ENCODE results near the gene STK10. TPM values are rescaled to one million over a fixed set of nuclear protein-coding genes. Genes with fewer than 3 reads are reported as not detected.
A peak's percentile ranks its signal among the peaks of the same experiment; 100 is the strongest.
"Not testable (repeated sequence)": the region's sequence is repeated elsewhere in the genome, so short reads cannot be mapped to it uniquely, and the experiment has no call there.

STK10 gene
- total and polyA plus RNA-seq, 5 donors, result 6.1 to 15.7 (median 11.0) TPM

DNA sequence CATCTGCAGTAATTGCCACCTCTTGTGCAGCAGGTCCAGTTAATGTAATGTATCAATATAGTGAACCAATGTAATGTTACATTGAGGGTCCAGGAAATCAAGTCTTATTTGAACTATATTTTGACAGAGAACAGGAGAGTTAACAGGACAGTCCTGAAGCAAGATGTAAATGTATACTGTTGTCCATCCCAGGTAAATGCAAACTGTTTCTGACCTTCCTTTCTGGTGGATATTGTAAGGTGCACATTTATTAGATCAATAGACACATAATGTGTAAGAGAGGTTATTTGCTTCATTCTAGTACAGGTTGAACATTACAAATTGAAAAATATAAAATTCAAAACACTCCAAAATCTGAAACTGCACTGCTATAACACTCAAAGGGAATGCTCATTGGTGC is 158.1 kb downstream of the STK10 start:
- Histone ChIP-seq H3K27me3 (ENCODE audit: control insufficient read depth, insufficient read depth) (no peaks in the 10 kb centered on the region), H3K4me3 (ENCODE audit: low read length) (no peak overlapping the region), H3K4me1 (ENCODE audit: control insufficient read depth, insufficient read depth, low read length) (no peaks in the 10 kb centered on the region), H3K27ac (ENCODE audit: low read length) (no peak overlapping the region), H3K9me3 (ENCODE audit: control insufficient read depth, low read length) (no peaks in the 10 kb centered on the region)
- ATAC-seq (no peak), DNase-seq (no peak)
- intact Hi-C loops (cut with DNase I), result no loop called here

DNA sequence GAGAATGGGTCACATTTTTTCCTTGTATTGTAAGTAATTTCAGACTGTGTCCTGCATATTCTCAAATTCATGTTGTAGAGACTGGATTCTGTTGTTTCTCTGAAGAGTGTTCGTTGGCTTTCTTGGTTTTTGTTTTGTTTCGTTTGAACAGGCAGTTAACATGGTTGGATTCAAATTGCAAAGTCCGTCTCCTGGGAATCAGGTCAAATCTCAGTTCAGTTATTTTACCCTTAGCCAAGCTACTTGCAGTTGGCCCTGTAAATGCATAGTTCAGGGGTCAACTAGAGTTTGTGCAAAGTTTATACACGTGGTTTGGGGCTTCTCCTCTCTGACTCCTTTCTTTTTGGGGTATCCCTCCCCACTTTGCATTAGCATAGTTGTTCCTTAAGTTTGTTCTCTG is 159.9 kb downstream of the STK10 start:
- Histone ChIP-seq H3K27me3 (ENCODE audit: control insufficient read depth, insufficient read depth) (no peaks in the 10 kb centered on the region), H3K9me3 (ENCODE audit: control insufficient read depth, low read length) (no peaks in the 10 kb centered on the region), H3K4me1 (ENCODE audit: control insufficient read depth, insufficient read depth, low read length) (no peaks in the 10 kb centered on the region), H3K4me3 (ENCODE audit: low read length) (no peak overlapping the region), H3K27ac (ENCODE audit: low read length) (no peak overlapping the region)
- no peak for DNase-seq
- intact Hi-C loops (cut with DNase I), result no loop called here
- ATAC-seq, result no peak
- WGBS, result 61% methylated on average over 4 of the region's 4 CpGs

DNA sequence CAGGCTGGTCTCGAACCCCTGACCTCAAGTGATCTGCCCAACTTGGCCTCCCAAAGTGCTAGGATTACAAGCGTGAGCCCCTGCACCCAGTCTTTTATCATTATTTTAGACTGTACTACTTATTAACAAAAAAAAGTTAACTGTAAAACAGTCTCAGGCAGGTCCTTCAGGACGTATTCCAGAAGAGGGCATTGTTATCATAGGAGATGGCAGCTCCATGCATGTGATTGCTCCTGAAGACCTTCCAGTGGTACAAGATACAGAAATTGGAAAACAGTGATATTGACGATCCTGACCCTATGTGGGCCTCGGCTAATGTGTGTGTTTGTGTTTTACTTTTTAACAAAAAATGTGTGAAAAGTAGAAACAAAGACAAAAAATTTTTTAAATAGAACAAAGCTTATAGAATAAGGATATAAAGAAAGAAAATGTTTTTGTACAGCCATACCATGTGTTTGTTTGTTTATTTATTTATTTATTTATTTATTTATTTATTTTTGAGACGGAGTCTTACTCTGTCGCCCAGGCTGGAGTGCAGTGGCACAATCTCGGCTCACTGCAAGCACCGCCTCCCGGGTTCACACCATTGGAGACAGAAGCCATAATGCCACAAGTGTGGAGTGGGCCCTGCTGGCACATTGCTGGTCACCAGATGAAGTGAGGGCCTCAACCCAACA is 167.8 kb downstream of the STK10 start:
- H3K4me1 ChIP-seq (ENCODE audit: control insufficient read depth, insufficient read depth, low read length); H3K27me3 ChIP-seq (ENCODE audit: control insufficient read depth, insufficient read depth); H3K4me3 ChIP-seq (ENCODE audit: low read length); ATAC-seq; DNase-seq; H3K9me3 ChIP-seq (ENCODE audit: control insufficient read depth, low read length); H3K27ac ChIP-seq (ENCODE audit: low read length); intact Hi-C loops (cut with DNase I): not testable (repeated sequence)
- 82% methylated on average over 10 of the region's 10 CpGs for WGBS

DNA sequence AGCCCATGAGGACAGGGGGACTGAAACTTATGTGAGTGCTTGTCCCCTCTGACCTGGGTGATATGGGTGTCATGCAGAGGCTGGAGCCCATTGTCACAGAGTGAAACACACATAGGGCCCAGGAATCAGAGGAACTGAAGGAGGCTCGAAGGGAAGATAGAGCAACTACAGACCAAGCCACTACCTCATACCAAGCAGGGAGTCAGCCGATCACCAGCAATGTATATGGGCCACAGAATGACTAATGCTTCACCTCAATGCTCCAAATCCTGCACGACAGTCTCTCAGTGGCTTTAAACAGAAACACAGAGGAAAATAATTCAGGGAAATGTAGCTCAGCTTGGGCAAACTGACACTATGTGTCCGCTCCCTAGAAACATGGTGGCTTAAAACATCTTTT is 172.7 kb downstream of the STK10 start:
- no peak overlapping the region for H3K4me3 ChIP-seq (ENCODE audit: low read length)
- H3K9me3 ChIP-seq (ENCODE audit: control insufficient read depth, low read length), result no peaks in the 10 kb centered on the region
- H3K4me1 ChIP-seq (ENCODE audit: control insufficient read depth, insufficient read depth, low read length), result no peaks in the 10 kb centered on the region
- WGBS, result 89% methylated on average over 4 of the region's 4 CpGs
- ATAC-seq, result no peak
- no peaks in the 10 kb centered on the region for H3K27me3 ChIP-seq (ENCODE audit: control insufficient read depth, insufficient read depth)
- no peak overlapping the region for H3K27ac ChIP-seq (ENCODE audit: low read length)
- intact Hi-C loops (cut with DNase I), result no loop called here
- DNase-seq, result no peak

DNA sequence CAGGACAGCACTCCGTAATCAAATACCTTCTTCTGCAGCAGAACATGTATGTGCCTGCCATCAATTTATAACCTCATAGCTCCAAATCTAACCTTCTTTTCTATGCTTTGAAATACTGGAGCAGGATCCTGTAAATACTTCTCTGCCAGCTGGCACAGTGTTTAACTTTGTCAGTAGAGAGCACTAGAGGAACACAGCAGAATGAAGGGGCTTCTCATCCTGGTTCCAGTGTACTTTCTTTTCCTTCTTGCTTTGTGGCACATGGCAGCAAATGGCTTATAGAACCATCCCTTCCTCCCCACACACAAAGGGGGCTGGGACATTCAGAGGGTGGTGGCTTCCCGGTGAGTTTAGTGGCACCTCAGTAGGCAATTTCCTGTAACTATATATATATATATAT is 177.7 kb downstream of the STK10 start:
- DNase-seq, result no peak
- ATAC-seq, result no peak
- no peak overlapping the region for H3K27ac ChIP-seq (ENCODE audit: low read length)
- intact Hi-C loops (cut with DNase I), result no loop called here
- no peaks in the 10 kb centered on the region for H3K27me3 ChIP-seq (ENCODE audit: control insufficient read depth, insufficient read depth)
- no peak overlapping the region for H3K4me3 ChIP-seq (ENCODE audit: low read length)
- peaks cover 3% of the 10 kb centered on the region for H3K4me1 ChIP-seq (ENCODE audit: control insufficient read depth, insufficient read depth, low read length)
- 52% methylated on average over 2 of the region's 2 CpGs for WGBS
- H3K9me3 ChIP-seq (ENCODE audit: control insufficient read depth, low read length), result no peaks in the 10 kb centered on the region

DNA sequence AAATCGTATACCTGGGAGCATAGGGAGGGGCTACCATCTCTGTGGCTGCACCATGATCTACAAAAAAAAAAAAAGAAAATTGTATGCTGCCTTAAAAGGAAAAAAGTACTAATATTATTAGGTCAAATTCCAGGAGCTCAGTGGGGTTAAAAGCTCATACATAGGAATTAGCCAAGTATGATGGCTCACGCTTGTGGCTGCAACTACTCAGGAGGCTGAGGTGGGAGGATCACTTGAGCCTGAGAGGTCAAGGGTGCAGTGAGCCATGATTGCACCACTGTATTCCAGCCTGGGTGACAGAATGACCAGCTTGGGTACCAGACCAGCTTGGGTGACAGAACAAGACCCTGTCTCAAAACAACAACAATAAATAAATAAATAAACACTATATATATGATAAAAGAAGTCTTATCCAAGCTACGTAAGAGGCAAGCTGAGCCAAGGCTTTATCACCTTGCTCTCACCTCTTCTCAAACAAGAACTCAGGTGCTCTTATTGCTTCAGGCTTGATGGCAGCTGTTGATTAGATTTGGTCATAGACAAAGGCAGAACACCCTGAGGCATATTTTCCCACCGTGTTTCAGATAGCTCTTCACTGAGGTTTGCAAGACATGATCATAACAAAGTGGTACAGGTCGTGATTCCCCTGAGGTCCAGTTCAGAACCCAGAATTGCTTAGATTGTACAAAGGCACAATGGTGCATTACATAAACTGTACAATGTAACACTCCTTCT is 178.3 kb downstream of the STK10 start:
- Histone ChIP-seq H3K9me3 (ENCODE audit: control insufficient read depth, low read length) (no peaks in the 10 kb centered on the region), H3K27ac (ENCODE audit: low read length) (no peak overlapping the region), H3K4me1 (ENCODE audit: control insufficient read depth, insufficient read depth, low read length) (peaks cover 3% of the 10 kb centered on the region), H3K27me3 (ENCODE audit: control insufficient read depth, insufficient read depth) (no peaks in the 10 kb centered on the region), H3K4me3 (ENCODE audit: low read length) (no peak overlapping the region)
- 71% methylated on average over 5 of the region's 5 CpGs for WGBS
- DNase-seq (no peak), ATAC-seq (no peak)
- intact Hi-C loops (cut with DNase I), result loop anchor here in 3 of 4 donors (10.0 kb wide), 2 partner anchors 85 to 95 kb away; no protein-coding TSS in a partner anchor

DNA sequence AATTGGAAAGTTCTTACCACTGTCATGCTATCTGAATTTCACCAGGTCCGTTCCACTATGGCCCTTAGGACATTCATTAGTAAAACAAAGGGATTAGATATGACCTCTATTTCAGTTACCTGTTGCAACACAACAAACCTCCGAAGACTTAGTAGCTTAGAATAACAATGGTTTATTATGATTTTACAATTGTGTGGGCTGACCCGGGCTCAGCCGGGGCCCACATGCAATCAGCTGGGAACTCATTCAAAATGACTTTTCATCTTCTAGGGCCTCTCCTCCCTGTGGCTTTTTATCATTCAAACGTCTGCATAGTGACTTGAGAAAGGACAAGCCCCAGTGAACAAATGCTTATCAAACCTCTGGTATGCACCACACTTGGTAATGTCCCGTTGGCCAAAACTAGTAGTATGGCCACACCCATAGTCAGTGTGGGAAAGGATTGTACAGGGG is 179.3 kb downstream of the STK10 start:
- WGBS, result 39% methylated on average over 6 of the region's 6 CpGs
- no peak overlapping the region for H3K4me3 ChIP-seq (ENCODE audit: low read length)

DNA sequence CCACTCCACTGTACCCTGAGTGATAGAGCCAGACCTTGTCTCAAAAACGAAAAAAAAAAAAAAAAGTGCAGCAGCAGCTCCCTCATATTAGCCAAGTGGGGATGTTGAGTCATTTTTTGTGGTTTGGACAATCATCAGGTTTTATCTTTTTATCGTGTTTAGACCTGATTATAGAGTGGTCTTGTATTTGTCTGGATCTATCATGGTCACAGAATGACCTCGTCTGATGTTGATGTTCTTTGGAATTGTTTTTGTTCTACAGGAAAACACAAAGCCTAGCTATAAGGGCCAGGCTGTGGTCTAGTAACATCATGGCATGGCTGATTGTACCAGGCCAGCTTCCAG is 179.9 kb downstream of the STK10 start:
- Histone ChIP-seq H3K9me3 (ENCODE audit: control insufficient read depth, low read length) (no peaks in the 10 kb centered on the region), H3K27me3 (ENCODE audit: control insufficient read depth, insufficient read depth) (no peaks in the 10 kb centered on the region), H3K4me1 (ENCODE audit: control insufficient read depth, insufficient read depth, low read length) (peaks cover 3% of the 10 kb centered on the region), H3K4me3 (ENCODE audit: low read length) (no peak overlapping the region), H3K27ac (ENCODE audit: low read length) (no peak overlapping the region)
- DNase-seq (no peak), ATAC-seq (no peak)
- intact Hi-C loops (cut with DNase I), result loop anchor here in 3 of 4 donors (10.0 kb wide), 2 partner anchors 83 to 93 kb away; no protein-coding TSS in a partner anchor
- 41% methylated on average over 3 of the region's 3 CpGs for WGBS

More for the DNA sequence above, 179.3 kb downstream of the STK10 start:
- DNase-seq (no peak), ATAC-seq (no peak)
- peaks cover 3% of the 10 kb centered on the region for H3K4me1 ChIP-seq (ENCODE audit: control insufficient read depth, insufficient read depth, low read length)
- intact Hi-C loops (cut with DNase I), result loop anchor here in 3 of 4 donors (10.0 kb wide), 2 partner anchors 84 to 94 kb away; no protein-coding TSS in a partner anchor
- H3K27me3 ChIP-seq (ENCODE audit: control insufficient read depth, insufficient read depth), result no peaks in the 10 kb centered on the region
- no peaks in the 10 kb centered on the region for H3K9me3 ChIP-seq (ENCODE audit: control insufficient read depth, low read length)
- no peak overlapping the region for H3K27ac ChIP-seq (ENCODE audit: low read length)

DNA sequence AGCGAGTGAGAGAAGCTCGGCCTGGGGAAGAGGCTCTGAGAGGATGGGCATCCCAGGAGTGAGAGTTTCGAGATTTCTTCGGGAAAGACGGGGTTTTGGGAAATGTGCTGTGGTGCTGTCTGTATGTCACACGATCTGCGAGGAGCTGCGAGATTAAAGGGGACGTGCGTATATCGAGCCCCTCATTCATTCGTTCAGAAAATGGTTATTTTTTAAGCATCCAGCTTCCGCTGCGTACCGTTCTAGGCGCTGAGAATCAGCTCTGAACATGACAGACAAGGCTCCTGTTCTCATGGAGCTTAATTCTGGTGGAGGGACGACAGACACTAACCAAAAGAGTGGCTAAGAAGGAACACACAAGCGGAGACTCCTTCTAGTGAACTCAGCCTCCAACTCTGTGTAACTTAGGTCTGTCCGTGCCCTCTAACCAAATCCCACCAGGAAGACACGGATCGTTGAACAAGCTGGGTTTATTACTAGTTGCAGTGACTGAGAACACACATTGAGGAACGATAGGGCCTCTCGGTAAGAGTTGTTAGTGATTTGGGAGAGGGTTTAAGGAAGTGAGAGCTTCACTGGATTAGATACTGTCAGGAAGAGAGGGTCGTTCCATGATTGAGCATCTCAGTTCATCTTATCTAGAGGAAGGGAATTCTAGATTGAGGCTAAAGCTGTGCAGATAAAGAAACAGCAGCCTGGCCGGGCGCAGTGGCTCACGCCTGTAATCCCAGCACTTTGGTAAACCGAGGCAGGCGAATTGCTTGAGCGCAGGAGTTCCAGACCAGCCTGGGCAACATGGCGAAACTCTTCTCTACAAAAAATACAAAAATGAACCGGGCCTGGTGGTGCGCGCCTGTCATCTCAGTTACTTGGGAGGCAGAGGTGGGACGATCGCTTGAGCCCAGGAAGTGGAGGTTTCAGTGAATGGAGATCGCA is 180.6 kb downstream of the STK10 start:
- Histone ChIP-seq H3K27me3 (ENCODE audit: control insufficient read depth, insufficient read depth) (no peaks in the 10 kb centered on the region), H3K4me3 (ENCODE audit: low read length) (peak overlapping the region; percentile 67), H3K27ac (ENCODE audit: low read length) (peak overlapping the region; percentile 96), H3K4me1 (ENCODE audit: control insufficient read depth, insufficient read depth, low read length) (peaks cover 3% of the 10 kb centered on the region), H3K9me3 (ENCODE audit: control insufficient read depth, low read length) (no peaks in the 10 kb centered on the region)
- no peak for DNase-seq
- 24% methylated on average over 37 of the region's 37 CpGs for WGBS
- ATAC-seq, result no peak
- intact Hi-C loops (cut with DNase I), result loop anchor here in 3 of 4 donors (10.0 kb wide), 2 partner anchors 83 to 93 kb away; no protein-coding TSS in a partner anchor

DNA sequence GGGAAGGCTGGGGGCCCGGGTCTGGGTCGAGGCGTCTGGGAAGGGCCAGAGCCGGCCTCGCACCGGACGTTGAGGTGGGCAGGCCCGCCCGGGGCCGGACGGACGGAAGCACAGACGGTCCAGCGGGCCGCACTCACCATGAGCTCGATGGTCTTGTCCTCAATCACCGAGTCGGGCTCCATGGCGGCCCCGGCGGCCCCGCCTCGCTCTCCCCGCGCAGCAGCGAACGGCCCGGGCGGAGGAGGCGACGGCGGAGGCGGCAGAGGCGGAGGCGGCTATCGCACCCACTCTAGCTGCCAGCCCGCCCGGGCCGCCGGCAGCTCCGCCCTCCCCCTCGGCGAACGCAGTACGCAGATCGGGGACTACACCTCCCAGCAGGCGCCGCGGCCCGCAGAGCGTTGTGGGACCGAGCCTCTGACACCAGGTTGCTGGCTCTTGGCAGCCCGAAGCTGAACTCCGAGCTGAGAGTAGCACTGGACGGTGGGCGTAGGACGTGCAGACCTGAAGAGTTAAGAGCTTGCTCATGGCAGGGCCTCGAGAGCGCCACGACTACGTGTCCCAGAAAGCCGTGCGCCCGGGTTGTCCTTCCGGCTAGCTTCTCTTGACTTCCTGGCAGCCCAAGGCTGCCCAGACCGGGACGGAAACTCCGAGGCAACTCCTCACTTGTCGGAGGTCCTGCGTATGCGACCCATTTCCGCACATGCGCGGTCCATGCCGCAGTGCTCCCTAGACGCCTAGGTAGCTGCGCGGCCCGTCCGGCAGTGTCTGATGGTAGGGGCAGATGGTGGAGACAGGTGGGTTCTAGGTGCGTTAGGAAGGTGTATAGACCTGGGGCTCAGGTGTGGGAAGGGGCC is 181.5 kb downstream of the STK10 start, which contains the start of gene FBXW11:
Gene FBXW11, minus strand, starts transcription at position 318 of the 854 bp plus-strand sequence. Its CDS starts 136 bp downstream, at position 182.
- H3K4me3 ChIP-seq (ENCODE audit: low read length), result peak within 1 kb of the TSS; percentile 67
- peak within 1 kb of the TSS; percentile 96 for H3K27ac ChIP-seq (ENCODE audit: low read length)
- intact Hi-C loops (cut with DNase I), result loop anchor here in 3 of 4 donors (10.0 kb wide), 2 partner anchors 82 to 92 kb away; no protein-coding TSS in a partner anchor
- H3K9me3 ChIP-seq (ENCODE audit: control insufficient read depth, low read length), result no peaks in the 10 kb centered on the region
- peak; percentile 98 to 99 (median 98) for DNase-seq
- no peaks in the 10 kb centered on the region for H3K27me3 ChIP-seq (ENCODE audit: control insufficient read depth, insufficient read depth)
- ATAC-seq, result peak; percentile 96
- peaks cover 3% of the 10 kb centered on the region for H3K4me1 ChIP-seq (ENCODE audit: control insufficient read depth, insufficient read depth, low read length)
- under 1% methylated on average over 81 of the region's 81 CpGs for WGBS

All from right cardiac atrium (tissue), 5 donors.